Neural cell (in vitro differentiated cells): ENCODE results near the gene PFDN2.

Experiments
- EP300 ChIP-seq: fragments of 450-650 bp; conservative IDR thresholded peaks from 2 replicates; pipeline ENCODE4 v1.6.1; 2014; ENCODE audit warnings: antibody characterized with exemption, mild to moderate bottlenecking, moderate library complexity; ENCODE audit not compliant: poor library complexity, severe bottlenecking
- EZH2 ChIP-seq: fragments of 200-600, 300-800 bp; shearing (Covaris generic), sonication (generic); IDR thresholded peaks from 2 replicates; pipeline ENCODE4 v1.6.1; 2014; ENCODE audit warnings: antibody characterized with exemption, low read length, borderline replicate concordance, mild to moderate bottlenecking; ENCODE audit not compliant: insufficient read depth, poor library complexity, severe bottlenecking
- POLR2AphosphoS5 ChIP-seq: IDR thresholded peaks from 2 replicates; pipeline ENCODE4 v1.6.1; 2012
- TAF1 ChIP-seq: IDR thresholded peaks from 2 replicates; pipeline ENCODE4 v1.6.1; 2012; ENCODE audit warnings: low read depth
- TF ChIP-seq, protein P1 (sequence below): fragments of 450-650 bp; IDR thresholded peaks from 2 replicates; pipeline ENCODE4 v1.5.1; 2014; ENCODE audit warnings: antibody characterized with exemption, mild to moderate bottlenecking, moderate library complexity; ENCODE audit not compliant: poor library complexity, severe bottlenecking
- TF ChIP-seq, protein P2 (sequence below): IDR thresholded peaks from 2 replicates; pipeline ENCODE4 v1.6.1; 2012; ENCODE audit warnings: borderline replicate concordance

DNA sequence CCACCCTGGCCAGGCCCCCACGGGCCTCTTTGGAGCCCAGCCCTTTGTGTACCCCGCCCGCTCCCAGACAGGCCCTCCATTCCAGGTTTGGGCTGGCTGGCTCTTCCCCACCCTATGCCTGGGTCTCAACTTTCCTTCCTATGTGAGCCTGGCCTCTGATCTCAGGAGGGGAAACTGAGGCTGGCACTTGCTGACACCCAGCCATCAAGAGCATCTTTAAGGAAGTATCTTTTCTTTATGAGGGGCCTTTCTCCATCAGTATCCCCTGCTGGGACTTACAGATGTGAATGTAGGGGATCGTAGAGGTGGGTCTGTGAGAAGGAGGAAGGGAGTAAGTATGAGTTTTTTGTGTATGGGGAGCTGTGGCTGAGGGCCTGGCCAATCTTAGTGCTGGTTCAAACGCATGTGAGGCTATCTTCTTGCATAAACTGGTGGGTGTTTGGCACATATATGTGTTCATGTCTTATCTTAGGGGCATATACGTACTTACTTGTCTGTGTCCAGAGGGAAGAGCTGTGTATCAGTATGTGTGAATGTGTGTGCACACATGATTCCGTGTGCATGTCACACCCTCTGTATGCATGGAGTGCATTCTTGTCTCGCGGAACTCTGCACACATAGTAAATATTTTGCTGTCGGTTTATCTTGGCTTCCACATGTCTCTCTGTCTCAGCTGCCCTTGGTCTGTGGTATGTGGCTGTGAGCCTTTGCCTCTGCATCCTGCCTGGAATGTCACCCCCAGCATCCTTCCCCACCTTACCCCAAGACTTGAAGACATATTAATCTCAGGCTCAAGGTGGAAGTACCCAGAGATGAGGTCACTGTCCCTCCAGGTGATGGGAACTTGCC, 33.9 kb downstream of the PFDN2 start:
- TF ChIP-seq POLR2AphosphoS5 (no peak), TAF1 (no peak), EP300 (no peak), EZH2 (no peak)
- TF ChIP-seq, protein P1, sequence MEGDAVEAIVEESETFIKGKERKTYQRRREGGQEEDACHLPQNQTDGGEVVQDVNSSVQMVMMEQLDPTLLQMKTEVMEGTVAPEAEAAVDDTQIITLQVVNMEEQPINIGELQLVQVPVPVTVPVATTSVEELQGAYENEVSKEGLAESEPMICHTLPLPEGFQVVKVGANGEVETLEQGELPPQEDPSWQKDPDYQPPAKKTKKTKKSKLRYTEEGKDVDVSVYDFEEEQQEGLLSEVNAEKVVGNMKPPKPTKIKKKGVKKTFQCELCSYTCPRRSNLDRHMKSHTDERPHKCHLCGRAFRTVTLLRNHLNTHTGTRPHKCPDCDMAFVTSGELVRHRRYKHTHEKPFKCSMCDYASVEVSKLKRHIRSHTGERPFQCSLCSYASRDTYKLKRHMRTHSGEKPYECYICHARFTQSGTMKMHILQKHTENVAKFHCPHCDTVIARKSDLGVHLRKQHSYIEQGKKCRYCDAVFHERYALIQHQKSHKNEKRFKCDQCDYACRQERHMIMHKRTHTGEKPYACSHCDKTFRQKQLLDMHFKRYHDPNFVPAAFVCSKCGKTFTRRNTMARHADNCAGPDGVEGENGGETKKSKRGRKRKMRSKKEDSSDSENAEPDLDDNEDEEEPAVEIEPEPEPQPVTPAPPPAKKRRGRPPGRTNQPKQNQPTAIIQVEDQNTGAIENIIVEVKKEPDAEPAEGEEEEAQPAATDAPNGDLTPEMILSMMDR: no peak
- TF ChIP-seq, protein P2, sequence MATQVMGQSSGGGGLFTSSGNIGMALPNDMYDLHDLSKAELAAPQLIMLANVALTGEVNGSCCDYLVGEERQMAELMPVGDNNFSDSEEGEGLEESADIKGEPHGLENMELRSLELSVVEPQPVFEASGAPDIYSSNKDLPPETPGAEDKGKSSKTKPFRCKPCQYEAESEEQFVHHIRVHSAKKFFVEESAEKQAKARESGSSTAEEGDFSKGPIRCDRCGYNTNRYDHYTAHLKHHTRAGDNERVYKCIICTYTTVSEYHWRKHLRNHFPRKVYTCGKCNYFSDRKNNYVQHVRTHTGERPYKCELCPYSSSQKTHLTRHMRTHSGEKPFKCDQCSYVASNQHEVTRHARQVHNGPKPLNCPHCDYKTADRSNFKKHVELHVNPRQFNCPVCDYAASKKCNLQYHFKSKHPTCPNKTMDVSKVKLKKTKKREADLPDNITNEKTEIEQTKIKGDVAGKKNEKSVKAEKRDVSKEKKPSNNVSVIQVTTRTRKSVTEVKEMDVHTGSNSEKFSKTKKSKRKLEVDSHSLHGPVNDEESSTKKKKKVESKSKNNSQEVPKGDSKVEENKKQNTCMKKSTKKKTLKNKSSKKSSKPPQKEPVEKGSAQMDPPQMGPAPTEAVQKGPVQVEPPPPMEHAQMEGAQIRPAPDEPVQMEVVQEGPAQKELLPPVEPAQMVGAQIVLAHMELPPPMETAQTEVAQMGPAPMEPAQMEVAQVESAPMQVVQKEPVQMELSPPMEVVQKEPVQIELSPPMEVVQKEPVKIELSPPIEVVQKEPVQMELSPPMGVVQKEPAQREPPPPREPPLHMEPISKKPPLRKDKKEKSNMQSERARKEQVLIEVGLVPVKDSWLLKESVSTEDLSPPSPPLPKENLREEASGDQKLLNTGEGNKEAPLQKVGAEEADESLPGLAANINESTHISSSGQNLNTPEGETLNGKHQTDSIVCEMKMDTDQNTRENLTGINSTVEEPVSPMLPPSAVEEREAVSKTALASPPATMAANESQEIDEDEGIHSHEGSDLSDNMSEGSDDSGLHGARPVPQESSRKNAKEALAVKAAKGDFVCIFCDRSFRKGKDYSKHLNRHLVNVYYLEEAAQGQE: no peak
